Progenitor cell of endocrine pancreas (in vitro differentiated cells): ENCODE results near the gene SELENOV. TPM values are rescaled to one million over a fixed set of nuclear protein-coding genes. Genes with fewer than 3 reads are reported as not detected.

Experiments
- DNase-seq: peaks from one replicate; pipeline ENCODE4 v3.0.0; 2021; ENCODE audit warnings: low spot score; ENCODE audit not compliant: unreplicated experiment
- H3K27ac Mint-ChIP-seq: 2 replicates; pipeline ENCODE4 v1.8.0; 2021; ENCODE audit warnings: mild to moderate bottlenecking, moderate library complexity, mixed read lengths
- H3K27me3 Mint-ChIP-seq: 2 replicates; pipeline ENCODE4 v1.8.0; 2021; ENCODE audit warnings: mixed read lengths
- H3K36me3 Mint-ChIP-seq: 2 replicates; pipeline ENCODE4 v1.8.0; 2022; ENCODE audit warnings: mixed read lengths; ENCODE audit not compliant: insufficient read depth
- H3K4me1 Mint-ChIP-seq: 2 replicates; pipeline ENCODE4 v1.8.0; 2021; ENCODE audit warnings: low read depth, mixed read lengths
- H3K4me3 Mint-ChIP-seq: 2 replicates; pipeline ENCODE4 v1.8.0; 2021; ENCODE audit warnings: low read depth, mild to moderate bottlenecking, moderate library complexity, mixed read lengths
- H3K9me3 Mint-ChIP-seq: 2 replicates; pipeline ENCODE4 v1.8.0; 2021; ENCODE audit warnings: low read depth, mixed read lengths
- total RNA-seq: library from RNA; stranded (reverse); gene quantifications from 2 replicates; pipeline ENCODE4 v1.2.1, GENCODE V29; 2021
- TF ChIP-seq, protein P1 (sequence below): fragments of 200-600 bp; sonication (generic); IDR thresholded peaks from one replicate; pipeline ENCODE4 v1.5.0; 2021; ENCODE audit warnings: antibody characterized with exemption, mild to moderate bottlenecking; ENCODE audit not compliant: unreplicated experiment

SELENOV gene
- total RNA-seq, 1 donor from 2014 or later = 5.1 TPM

- no peak for DNase-seq
- Mint-ChIP-seq H3K4me3 (peak overlapping the region; percentile 39), H3K4me1 (peaks cover 20% of the 10 kb centered on the region), H3K9me3 (no peaks in the 10 kb centered on the region), H3K27ac (peak overlapping the region; percentile 42), H3K36me3 (no peaks in the 10 kb centered on the region), H3K27me3 (peaks cover 5% of the 10 kb centered on the region)
- TF ChIP-seq, protein P1, sequence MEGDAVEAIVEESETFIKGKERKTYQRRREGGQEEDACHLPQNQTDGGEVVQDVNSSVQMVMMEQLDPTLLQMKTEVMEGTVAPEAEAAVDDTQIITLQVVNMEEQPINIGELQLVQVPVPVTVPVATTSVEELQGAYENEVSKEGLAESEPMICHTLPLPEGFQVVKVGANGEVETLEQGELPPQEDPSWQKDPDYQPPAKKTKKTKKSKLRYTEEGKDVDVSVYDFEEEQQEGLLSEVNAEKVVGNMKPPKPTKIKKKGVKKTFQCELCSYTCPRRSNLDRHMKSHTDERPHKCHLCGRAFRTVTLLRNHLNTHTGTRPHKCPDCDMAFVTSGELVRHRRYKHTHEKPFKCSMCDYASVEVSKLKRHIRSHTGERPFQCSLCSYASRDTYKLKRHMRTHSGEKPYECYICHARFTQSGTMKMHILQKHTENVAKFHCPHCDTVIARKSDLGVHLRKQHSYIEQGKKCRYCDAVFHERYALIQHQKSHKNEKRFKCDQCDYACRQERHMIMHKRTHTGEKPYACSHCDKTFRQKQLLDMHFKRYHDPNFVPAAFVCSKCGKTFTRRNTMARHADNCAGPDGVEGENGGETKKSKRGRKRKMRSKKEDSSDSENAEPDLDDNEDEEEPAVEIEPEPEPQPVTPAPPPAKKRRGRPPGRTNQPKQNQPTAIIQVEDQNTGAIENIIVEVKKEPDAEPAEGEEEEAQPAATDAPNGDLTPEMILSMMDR = no peak
Observed at GRCh38 chr19:39542206-39542605, 27.3 kb downstream of the SELENOV start.

- H3K4me3 Mint-ChIP-seq = no peak overlapping the region
- H3K4me1 Mint-ChIP-seq = peaks cover 16% of the 10 kb centered on the region
- H3K27me3 Mint-ChIP-seq = peaks cover 7% of the 10 kb centered on the region
- TF ChIP-seq, protein P1 = no peak
- H3K9me3 Mint-ChIP-seq = no peaks in the 10 kb centered on the region
- H3K27ac Mint-ChIP-seq = no peak overlapping the region
- DNase-seq = no peak
- H3K36me3 Mint-ChIP-seq = no peaks in the 10 kb centered on the region
Observed at GRCh38 chr19:39543477-39543857, 28.5 kb downstream of the SELENOV start.

- Mint-ChIP-seq H3K4me3 (no peak overlapping the region), H3K36me3 (no peaks in the 10 kb centered on the region), H3K4me1 (peaks cover 10% of the 10 kb centered on the region), H3K27ac (no peak overlapping the region), H3K27me3 (peaks cover 7% of the 10 kb centered on the region), H3K9me3 (no peaks in the 10 kb centered on the region)
- TF ChIP-seq, protein P1 = no peak
- no peak for DNase-seq
Observed at GRCh38 chr19:39544226-39544903, 29.4 kb downstream of the SELENOV start.

DNA sequence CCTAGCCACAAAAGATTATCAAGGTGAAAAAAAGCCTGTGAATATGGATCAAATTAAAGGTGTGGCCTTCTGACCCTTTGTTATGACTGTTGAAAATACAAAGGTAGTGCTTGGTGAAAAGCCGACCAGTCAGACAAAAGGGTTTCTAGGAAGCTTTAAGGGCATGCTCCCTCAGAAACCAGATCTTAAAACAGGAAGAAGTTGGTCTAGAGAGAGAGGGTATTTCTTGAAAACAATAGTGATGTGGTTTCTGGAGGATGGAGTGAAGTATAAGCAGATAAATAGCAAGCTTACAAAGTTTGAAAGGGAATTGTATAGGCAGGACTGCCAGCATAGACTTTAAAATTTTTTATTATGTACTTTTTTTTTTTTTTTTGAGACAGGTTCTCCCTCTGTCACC, 30.0 kb downstream of the SELENOV start:
- DNase-seq = no peak
- peaks cover 7% of the 10 kb centered on the region for H3K27me3 Mint-ChIP-seq
- H3K27ac Mint-ChIP-seq = no peak overlapping the region
- TF ChIP-seq, protein P1 = no peak
- peaks cover 10% of the 10 kb centered on the region for H3K4me1 Mint-ChIP-seq
- H3K9me3 Mint-ChIP-seq = no peaks in the 10 kb centered on the region
- no peaks in the 10 kb centered on the region for H3K36me3 Mint-ChIP-seq
- H3K4me3 Mint-ChIP-seq = no peak overlapping the region

DNA sequence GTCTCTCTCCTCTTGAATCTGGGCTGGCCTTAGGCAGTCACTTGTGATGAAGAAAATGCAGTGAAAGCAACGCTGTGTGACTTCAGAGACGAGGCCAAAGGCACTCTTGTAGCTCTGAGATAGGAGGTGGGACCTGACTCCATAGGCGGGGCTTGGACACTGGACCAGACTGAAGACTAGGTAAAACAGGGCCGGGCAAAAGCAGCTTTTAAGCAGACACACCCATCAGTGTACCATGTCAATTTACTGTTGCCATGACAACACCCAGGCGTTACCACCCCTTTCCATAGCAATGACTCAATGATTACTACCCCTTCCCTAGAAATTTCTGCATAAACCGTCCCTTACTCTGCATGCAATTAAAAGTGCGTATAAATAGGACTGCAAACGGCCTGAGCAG, 31.7 kb downstream of the SELENOV start:
- Mint-ChIP-seq H3K4me3 (no peak overlapping the region), H3K9me3 (no peaks in the 10 kb centered on the region), H3K27ac (no peak overlapping the region), H3K36me3 (no peaks in the 10 kb centered on the region), H3K27me3 (peaks cover 7% of the 10 kb centered on the region), H3K4me1 (peaks cover 7% of the 10 kb centered on the region)
- TF ChIP-seq, protein P1 = no peak
- no peak for DNase-seq
